ENCODE results near the gene NUDT5. TPM values are rescaled to one million over a fixed set of nuclear protein-coding genes. Genes with fewer than 3 reads are reported as not detected.
A peak's percentile ranks its signal among the peaks of the same experiment; 100 is the strongest.

NUDT5 gene
- total and polyA plus RNA-seq, 2 of the 8 experiments (the other 6 are each of a cell fraction or from before 2014, with no cell fraction given), result 130 to 134 TPM

DNA sequence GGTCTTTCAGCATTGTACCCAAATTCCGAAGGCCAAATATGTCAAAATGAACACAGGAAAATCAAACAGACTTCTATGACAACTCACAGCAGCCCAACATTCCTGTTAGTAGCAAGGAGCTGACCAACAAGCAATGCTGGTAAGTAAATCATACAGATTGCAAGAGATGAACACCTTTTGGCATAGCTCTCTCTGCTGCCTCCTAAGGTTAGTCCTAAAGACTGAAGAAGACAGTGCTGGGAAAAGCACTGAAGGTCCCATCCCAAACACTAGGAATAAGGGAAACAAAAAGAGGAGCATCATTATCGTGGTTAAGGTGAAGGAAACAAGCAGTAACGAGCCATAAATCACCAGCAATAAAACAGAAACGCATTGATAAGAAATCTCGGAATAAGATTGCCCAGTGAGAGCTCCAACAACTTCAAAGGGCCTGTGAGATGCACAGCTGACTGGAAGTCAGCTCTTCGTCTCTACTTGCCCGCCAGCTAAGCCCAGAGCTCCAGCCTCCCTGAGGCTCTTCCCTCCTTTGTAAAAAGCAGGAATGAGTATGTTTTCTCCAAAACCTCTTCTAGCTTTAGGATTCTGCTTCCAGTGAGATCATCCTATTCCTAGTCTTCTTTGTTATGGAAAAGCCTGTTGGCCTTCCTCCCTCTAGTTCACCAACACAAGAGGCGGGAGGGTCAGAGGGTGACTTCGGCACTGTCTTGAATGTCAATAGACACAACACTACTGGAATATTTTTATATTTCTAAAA, 15.3 kb downstream of the NUDT5 start (continued):
- TF ChIP-seq CTCF (IDR thresholded peaks at IDR 0.05; ENCODE audit: control extremely low read depth in 1 of 3, insufficient read depth in 1 of 3, low read depth in 1 of 3, low read length in 3 of 3) (peak in 1 of 3 experiments; percentile 31; a peak in 1 of 4 replicates), RAD21 (IDR thresholded peaks at IDR 0.05 in 1 of 2, conservative IDR thresholded peaks at IDR 0.05 in 1 of 2; ENCODE audit: low read depth in 2 of 2, low read length in 2 of 2) (no peak), NRF1 (IDR thresholded peaks at IDR 0.05; ENCODE audit: low read depth, low read length) (no peak), CHD1 (IDR thresholded peaks at IDR 0.05; ENCODE audit: low read depth, low read length) (no peak), ASH2L (IDR thresholded peaks at IDR 0.05; ENCODE audit: low read length) (no peak), GABPA (IDR thresholded peaks at IDR 0.05; ENCODE audit: borderline replicate concordance, insufficient read depth, low read length) (no peak), CHD2 (IDR thresholded peaks at IDR 0.05; ENCODE audit: low read length) (no peak), SIN3A (conservative IDR thresholded peaks at IDR 0.05 in 1 of 2, IDR thresholded peaks at IDR 0.05 in 1 of 2; ENCODE audit: low read depth in 1 of 2, low read length in 2 of 2) (no peak), RBBP5 (IDR thresholded peaks at IDR 0.05; ENCODE audit: borderline replicate concordance, low read depth, low read length) (no peak), BRCA1 (IDR thresholded peaks at IDR 0.05; ENCODE audit: low read depth, low read length) (no peak), POLR2AphosphoS5 (IDR thresholded peaks at IDR 0.05; ENCODE audit: low read depth, low read length) (no peak), KDM4A (IDR thresholded peaks at IDR 0.05; ENCODE audit: low read depth, low read length, severe bottlenecking) (no peak), TAF7 (optimal IDR thresholded peaks at IDR 0.05; ENCODE audit: borderline replicate concordance, low read depth, low read length) (no peak), JUND (IDR thresholded peaks at IDR 0.05; ENCODE audit: low read length) (peak; percentile 75), CREB1 (IDR thresholded peaks at IDR 0.05) (no peak), PHF8 (conservative IDR thresholded peaks at IDR 0.05; ENCODE audit: low read depth, low read length) (no peak), SUZ12 (IDR thresholded peaks at IDR 0.05; ENCODE audit: low read length) (no peak), ZNF274 (IDR thresholded peaks at IDR 0.05; ENCODE audit: borderline replicate concordance, extremely low read depth, low read length) (no peak), EZH2 (IDR thresholded peaks at IDR 0.05; ENCODE audit: low read depth, low read length, severe bottlenecking) (no peak), SAP30 (IDR thresholded peaks at IDR 0.05; ENCODE audit: insufficient read depth, insufficient replicate concordance, low read length) (no peak)
- TF ChIP-seq, protein P1, sequence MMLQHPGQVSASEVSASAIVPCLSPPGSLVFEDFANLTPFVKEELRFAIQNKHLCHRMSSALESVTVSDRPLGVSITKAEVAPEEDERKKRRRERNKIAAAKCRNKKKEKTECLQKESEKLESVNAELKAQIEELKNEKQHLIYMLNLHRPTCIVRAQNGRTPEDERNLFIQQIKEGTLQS (IDR thresholded peaks at IDR 0.05; ENCODE audit: insufficient read depth, low read depth, low read length), result no peak

Measured in H1 (cell line).